Activated CD8-positive, alpha-beta memory T cell treated with anti-CD3 and anti-CD28 coated beads for 48 hours (primary cell): ENCODE results near the gene XRCC6.
"Not testable (repeated sequence)": the region's sequence is repeated elsewhere in the genome, so short reads cannot be mapped to it uniquely, and the experiment has no call there.

Source experiments
- DNase-seq, 3 experiments: peaks; one replicate each; pipeline ENCODE4 v3.0.0-alpha.2; 2020; ENCODE audit warnings: low read depth in 2 of 3, low spot score in 2 of 3

The XRCC6 gene

DNA sequence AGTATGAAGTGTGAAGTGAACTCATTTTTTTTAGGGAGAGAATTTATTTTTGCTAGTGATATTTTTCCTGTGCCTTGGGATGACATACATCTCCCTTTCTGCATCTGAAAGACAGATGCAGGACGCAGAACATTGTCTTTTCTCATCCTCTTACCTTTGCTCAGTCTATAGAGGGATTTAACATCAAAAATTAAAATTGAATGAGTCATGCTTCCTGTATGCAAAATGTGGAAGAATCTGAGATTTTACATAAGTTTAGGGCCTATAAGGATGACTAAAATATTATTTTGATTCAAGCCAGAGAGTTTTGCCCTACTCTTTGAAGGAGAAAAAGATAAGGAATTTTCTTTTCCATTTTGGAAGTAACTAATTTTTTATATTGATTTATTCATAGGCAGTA, 27.3 kb downstream of the XRCC6 start:
- no peak for DNase-seq

- no peak for DNase-seq
Observed at GRCh38 chr22:41650229-41650628, 29.1 kb downstream of the XRCC6 start.

GRCh38 chr22:41650821-41651220, 29.7 kb downstream of the XRCC6 start:
- no peak for DNase-seq

DNA sequence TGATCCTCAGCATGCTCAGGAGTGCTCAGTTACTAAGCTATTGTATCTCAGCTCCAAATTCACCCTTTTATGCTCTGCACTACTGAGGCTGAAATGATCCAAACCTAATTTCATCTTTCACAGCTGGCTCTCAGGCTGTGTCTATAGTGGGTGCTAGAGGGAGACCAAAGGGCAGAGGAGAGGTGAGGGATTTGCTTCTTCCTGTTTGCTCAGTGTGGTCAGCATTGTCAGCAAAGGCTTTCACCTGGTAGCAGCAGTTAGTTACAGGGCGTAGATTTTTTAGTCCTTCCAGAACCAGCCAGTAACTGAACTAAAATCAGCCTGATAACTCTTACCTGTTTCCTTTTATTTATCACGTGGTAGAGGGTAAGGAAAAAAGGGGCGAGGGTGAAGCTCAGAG, 33.2 kb downstream of the XRCC6 start:
- no peak for DNase-seq

GRCh38 chr22:41656556-41656955, 35.5 kb downstream of the XRCC6 start:
- no peak for DNase-seq

DNA sequence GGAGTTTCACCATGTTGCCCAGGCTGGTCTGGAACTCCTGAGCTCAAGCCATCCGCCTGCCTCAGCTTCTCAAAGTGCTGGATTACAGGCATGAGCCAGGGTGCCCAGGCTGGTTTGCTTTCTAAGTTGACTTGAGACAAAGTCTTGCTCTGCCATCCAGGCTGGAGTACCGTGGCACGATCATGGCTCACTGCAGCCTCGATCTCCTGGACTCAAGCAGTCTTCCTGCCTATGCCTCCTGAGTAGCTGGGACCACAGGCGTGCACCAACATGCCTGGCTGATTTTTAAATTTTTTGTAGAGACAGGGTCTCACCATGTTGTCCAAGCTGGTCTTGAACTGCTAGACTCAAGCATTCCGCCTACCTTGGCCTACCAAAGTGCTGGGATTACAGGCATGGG, 36.6 kb downstream of the XRCC6 start:
- DNase-seq, result no peak

DNA sequence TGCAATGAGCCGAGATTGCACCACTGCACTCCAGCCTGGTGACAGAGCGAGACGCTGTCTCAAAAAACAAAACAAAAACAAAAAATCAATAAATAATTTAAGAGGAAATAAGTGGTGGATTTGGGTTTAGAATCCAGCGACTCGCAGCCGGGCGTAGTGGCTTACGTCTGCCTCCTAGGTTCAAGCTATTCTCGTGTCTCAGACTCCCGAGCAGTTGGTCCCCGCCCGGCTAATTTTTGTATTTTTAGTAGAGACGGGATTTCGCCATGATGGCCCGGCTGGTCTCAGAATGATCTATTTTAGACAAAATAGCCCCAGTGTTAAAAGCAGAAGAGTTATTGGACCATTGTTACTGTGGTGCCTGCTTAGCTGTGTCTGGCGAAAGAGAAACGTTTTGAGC, 37.8 kb downstream of the XRCC6 start:
- DNase-seq, result no peak

DNA sequence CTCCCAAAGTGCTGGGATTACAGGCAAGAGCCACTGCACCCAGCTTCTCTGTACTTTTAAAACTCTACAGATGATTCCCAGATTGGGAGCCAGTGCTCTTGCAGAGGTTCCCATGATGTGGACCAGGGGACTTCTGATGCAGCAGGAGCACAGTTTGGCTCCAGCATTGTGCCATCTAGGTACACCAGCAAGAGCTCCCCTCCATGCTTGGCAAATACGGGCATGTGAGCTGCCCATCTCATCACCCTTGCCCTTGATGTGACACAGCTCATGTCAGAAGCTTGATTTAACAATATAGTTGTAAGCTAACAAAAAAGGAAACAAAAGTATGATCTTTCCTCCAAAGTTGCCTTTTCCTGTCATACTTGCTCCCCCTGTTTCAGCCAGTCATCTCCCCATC, 38.8 kb downstream of the XRCC6 start:
- DNase-seq, result no peak

GRCh38 chr22:41660416-41660815, 39.3 kb downstream of the XRCC6 start:
- no peak for DNase-seq

GRCh38 chr22:41661088-41661487, 40.0 kb downstream of the XRCC6 start:
- no peak for DNase-seq

GRCh38 chr22:41661713-41662112, 40.6 kb downstream of the XRCC6 start:
- no peak for DNase-seq

GRCh38 chr22:41663594-41663993, 42.5 kb downstream of the XRCC6 start:
- DNase-seq, result not testable (repeated sequence)

GRCh38 chr22:41664490-41664889, 43.4 kb downstream of the XRCC6 start:
- DNase-seq, result no peak

DNA sequence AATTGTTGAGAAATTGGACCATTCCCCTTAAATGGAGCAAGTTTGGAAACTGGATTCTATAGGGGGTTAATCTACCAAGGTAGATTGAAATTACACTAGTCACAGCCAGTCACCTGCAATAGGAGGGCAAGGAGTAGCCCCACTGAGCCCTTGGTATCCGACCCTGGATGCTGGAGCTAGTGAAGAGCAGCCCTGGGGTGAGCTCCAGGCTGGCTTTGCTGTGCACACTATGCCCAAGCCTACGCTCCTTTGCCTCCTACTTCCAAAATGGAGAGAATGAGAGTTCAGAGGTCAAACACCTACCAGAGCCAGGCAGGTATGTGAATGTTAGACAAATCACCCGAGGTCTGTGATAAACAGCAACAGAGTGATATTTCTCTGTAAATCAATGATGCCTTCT, 43.9 kb downstream of the XRCC6 start:
- no peak for DNase-seq

DNA sequence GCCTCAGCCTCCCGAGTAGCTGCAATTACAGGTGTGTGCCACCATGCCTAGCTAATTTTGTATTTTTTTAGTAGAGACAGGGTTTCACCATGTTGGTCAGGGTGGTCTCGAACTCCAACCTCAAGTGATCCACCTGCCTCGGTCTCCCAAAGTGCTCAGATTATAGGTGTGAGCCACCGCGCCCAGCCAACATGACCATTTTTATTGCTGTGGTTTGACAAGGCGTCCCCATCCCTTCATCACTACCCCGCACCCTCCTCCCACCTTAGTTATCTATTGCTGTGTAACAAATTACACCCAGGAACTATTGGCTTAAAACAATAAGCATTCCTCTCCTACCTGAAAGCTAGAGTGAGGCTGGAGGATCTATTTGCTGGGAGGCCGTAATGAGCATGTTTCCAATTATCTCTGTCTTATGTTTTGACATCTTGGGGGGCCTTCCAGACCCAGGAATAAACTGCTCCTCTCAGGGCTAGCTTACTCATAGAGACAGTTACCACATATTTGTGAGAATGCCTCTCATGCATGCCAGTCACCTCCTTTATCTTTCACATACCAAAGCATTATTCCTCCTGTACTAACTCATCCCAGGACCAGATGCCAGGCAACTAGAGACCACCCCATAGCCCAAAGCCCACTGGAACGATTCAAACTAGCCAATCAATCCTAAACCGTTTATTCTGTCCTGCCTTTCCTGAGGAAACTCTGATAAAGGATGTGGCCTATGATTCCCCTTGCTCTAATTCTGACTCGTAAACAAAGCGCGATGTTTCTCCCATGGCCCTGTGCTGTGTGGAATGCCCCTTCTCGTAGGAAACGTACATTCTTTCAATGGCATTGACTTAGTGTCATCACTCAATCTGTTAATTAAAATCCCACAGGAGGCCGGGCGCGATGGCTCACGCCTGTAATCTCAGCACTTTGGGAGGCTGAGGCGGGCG, 48.1 kb downstream of the XRCC6 start:
- DNase-seq, result no peak

DNA sequence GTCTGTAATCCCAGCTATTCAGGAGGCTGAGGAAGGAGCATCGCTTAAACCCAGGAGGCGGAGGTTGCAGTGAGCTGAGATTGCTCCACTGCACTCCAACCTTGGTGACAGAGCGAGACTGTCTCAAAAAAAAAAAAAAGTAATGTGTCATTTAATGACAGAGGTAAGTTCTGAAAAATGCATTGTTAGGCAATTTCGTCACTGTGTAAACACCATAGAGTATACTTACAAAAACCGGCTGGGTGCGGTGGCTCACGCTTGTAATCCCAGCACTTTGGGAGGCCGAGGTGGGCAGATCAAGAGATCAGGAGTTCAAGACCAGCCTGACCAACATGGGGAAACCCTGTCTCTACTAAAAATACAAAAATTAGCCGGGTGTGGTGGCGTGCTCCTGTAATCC, 51.0 kb downstream of the XRCC6 start:
- DNase-seq, result not testable (repeated sequence)

- no peak for DNase-seq
Observed at GRCh38 chr22:41672780-41673509, 51.9 kb downstream of the XRCC6 start.

DNA sequence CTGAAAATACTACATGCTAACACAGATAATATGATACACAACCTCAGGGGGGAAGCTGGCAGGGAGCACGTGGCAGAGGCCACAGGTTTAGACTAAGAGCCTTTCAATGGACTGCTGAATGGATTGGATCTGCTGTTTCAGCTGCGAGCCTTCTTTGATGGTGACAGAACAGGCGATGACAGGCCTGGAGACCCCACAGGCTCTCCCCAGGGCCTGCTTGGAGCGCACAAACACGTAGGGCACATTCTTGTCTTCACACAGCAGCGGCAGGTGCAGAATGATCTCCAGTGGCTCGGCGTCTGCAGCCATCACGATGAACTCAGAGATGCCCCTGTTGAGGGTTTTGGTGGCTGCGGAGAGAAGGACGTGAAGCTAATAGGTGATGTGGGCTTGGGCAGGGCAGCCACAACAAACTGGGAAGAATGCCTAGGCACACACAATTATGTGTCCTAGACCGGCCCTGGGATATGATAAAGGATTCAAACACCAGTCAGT, 53.8 kb downstream of the XRCC6 start:
- no peak for DNase-seq

DNA sequence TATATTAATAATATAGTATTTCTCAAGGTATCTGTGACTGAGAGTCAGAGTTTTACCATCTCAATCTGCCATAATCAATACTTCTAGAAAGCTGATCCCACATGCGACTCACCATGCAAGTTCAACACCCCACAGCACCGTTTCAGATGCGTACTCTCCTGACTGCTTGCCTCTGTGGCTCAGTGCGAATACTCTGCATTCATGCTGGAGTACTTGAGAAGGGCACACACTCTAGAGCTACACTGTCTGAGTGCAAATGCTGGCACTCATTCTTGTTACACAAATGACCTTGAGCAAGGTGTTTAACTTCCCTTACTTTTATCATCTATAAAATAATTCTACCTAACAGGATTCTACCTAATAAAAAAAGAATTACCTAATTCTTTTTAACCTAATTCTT, 55.0 kb downstream of the XRCC6 start:
- no peak for DNase-seq

- no peak for DNase-seq
Observed at GRCh38 chr22:41681616-41682015, 60.5 kb downstream of the XRCC6 start.

DNA sequence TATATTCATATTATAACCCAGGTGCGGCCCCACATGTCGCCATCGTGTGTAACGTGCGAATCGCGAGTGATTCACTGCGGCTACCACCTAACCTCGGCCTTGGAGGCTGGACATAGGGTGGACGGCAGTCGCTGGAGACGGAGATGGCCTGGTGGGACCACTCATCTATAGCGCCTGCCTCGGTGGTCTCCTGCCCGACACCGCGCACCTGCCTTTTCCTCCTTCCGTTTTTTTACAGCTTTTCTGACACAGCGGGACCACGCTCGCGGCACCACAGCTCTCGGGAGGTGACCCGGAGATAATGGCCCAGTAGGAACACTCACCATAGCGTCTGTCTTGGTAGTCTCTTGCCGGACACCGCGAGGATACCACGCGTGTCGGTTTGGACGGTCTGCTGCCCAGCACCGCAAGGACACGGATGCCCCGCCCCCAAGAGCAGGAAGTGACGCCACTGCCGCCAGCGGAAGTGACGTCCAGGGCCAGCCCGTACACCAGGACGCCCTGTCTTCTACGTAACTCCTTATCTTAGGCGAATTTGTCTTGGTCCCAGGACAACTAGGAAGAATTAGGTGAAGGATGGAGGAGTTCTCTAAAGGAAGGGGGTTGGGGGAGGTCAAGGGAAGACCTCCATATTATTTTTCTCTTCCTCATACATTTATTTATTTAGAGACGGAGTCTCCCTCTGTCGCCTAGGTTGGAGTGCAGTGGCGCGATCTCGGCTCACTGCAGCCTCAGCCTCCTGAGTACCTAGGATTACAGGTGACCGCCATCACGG, 61.1 kb downstream of the XRCC6 start:
- peak; percentile 66 to 77 (median 69) for DNase-seq
